Right renal cortex interstitium (tissue), 3 donors: ENCODE measurements around the gene ARHGEF19. TPM values are rescaled to one million over a fixed set of nuclear protein-coding genes. Genes with fewer than 3 reads are reported as not detected.
"Not testable (repeated sequence)": the region's sequence is repeated elsewhere in the genome, so short reads cannot be mapped to it uniquely, and the experiment has no call there.

ENCODE experiments used
- DNase-seq, 3 donors: peaks; one replicate each; pipeline ENCODE4 v3.0.0-alpha.2; 2013; ENCODE audit warnings: low read depth in 3 of 3, low spot score in 2 of 3
- polyA plus RNA-seq, 3 donors: library from polyadenylated mRNA; unstranded; fragments of 120-200 nt; gene quantifications; one replicate each; pipeline ENCODE4 v1.2.1, GENCODE V29; 2013; ENCODE audit not compliant: insufficient read length in 3 of 3

The ARHGEF19 gene
- polyA plus RNA-seq, 3 donors = 15.9 to 20.1 (median 18.9) TPM

- DNase-seq = no peak
Measured at GRCh38 chr1:16205891-16206546, 6.4 kb downstream of the ARHGEF19 start.

- no peak for DNase-seq
Measured at GRCh38 chr1:16205334-16205671, 7.1 kb downstream of the ARHGEF19 start.

DNA sequence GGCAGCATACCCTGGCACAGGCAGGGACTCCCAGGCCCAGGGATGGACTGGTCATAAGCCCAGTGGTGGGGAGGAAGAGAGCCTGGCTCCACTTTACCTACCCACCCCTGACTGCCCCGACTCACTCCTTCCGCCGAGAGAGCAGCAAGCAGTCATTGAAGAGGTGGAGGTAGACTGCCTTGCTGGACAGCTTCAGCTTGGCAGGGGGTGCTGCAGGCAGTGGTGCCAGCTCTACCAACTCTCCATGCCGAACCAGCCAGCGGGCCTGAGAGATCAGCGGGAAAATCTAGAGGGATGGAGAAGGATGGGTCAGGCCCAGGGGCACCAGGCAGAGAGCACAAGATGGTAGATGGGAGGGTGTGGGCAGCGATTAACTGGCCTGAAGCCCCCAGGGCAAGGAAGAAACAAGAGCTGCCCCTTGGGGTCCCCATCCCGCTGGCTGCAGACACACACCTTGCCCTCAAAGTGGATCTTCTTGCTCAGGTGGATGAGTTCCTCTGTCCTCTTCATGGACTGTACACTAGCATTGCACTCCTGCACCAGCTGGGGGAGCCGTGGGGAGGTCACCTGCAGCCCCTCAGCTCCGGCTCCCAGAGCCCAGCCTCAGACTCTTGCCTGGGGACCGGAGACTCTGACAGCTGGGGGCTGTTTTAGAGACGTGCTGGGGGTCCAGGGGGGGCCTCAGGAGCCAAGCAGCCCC lies 7.7 kb downstream of the ARHGEF19 start:
- DNase-seq = no peak

DNA sequence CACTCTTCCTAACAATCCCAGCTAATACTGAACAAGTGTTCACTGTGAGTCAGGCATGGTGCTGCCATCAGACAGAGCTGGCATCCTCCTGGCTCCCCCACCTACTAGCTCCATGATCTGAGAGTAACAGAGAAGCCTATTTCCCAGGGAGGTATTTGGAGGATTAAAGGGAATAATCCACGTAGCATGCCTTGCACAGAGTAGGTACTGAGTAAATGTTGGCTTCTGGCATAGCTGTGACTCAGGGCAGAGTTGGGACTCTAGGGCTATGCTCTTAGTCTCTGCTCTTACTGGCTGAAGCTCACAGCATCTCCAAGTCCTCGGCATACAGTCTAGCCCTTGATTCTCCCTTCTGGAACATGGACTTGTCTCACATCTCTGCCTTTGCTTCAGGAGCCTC lies 8.2 kb downstream of the ARHGEF19 start:
- no peak for DNase-seq

- DNase-seq = no peak
Measured at GRCh38 chr1:16203550-16203949, 8.9 kb downstream of the ARHGEF19 start.

GRCh38 chr1:16202281-16203210 lies 9.9 kb downstream of the ARHGEF19 start:
- DNase-seq = no peak

DNA sequence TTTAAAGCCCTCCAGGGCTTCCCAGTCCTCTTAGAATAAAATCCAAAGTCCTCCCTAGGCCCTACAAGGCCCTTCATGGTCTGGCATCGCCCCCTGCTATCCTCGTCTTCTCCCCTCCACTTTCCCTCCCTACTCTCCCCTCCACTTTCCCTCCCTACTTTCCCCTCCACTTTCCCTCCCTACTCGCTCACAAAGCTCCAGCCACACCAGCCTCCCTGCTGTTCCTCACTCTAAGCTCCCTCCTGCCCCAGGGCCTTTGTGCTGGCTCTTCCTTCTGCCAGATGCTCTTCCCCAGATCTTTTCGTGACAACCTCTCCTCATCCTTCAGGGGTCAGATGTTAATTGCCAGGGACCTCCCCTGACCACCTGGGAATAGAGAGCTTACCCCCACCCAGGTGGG lies 12.8 kb downstream of the ARHGEF19 start:
- DNase-seq = no peak

DNA sequence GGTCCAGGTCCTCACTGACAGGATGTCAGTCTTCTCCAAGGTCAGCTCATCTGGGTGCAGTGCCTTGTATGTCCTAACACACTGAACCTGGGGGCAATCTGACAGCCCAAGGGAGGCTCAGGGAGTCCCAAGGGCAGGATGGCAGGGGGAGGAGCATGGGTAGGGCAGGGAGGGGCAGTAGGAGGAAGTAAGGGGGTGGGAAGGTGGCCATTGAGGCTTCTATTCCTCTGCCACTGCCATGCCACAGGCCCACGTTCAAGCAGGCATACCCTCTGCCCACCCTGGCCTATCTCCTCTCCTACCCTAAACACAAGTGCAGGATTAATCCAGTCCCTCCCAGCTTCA lies 13.3 kb downstream of the ARHGEF19 start:
- DNase-seq = no peak

DNA sequence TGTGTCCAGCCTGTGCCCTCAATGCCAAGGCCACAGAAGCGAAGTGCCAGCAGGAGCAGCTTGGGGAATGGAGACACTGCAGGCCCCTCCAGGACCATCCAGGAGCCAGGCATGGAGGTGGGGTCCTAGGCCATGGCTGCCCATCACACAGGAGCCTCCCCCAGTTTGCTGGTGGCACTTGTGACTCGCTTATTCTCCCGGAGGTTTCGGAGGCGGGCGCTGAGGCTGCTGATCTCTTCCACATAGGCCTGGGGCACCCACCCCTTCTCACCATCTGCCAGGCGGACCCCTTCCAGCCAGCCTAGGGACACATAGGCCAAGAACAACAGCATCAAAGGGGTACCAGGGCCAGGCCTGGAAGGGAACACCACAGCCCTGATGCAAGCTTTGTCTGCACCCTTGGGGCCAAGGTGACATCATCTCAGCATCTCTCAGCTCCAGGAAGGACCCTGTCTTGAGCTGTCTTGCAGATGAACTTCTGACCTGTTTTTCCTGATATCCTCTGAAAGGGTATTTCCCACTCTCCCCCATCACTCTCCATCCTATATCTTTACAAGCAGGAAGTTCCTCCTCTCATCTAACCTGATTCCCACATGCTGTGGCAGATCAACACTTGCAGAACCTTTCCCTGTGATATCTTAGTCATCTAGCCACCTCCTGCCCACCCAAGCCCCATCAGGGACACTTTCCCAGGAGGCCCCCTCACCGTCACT lies 13.9 kb downstream of the ARHGEF19 start:
- no peak for DNase-seq

- DNase-seq = no peak
Measured at GRCh38 chr1:16196874-16197273, 15.6 kb downstream of the ARHGEF19 start.

DNA sequence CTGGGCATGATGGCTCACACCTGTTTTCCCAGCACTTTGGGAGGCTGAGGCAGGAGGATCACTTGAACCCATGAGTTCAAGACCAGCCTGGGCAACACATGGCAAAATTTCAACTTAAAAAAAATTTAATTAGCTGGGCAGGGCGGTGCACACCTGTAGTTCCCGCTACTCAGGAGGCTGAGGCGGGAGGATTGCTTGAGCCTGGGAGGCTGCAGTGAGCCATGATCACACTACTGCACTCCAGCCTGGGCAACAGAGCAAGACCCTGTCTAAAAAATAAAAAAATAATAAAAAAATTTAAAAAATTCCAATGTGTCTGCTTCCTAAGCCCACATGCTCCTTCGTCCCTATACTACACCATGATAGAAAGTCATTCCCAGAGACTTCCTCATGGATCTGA lies 16.3 kb downstream of the ARHGEF19 start:
- not testable (repeated sequence) for DNase-seq

- no peak for DNase-seq
Measured at GRCh38 chr1:16195518-16195905, 16.9 kb downstream of the ARHGEF19 start.

DNA sequence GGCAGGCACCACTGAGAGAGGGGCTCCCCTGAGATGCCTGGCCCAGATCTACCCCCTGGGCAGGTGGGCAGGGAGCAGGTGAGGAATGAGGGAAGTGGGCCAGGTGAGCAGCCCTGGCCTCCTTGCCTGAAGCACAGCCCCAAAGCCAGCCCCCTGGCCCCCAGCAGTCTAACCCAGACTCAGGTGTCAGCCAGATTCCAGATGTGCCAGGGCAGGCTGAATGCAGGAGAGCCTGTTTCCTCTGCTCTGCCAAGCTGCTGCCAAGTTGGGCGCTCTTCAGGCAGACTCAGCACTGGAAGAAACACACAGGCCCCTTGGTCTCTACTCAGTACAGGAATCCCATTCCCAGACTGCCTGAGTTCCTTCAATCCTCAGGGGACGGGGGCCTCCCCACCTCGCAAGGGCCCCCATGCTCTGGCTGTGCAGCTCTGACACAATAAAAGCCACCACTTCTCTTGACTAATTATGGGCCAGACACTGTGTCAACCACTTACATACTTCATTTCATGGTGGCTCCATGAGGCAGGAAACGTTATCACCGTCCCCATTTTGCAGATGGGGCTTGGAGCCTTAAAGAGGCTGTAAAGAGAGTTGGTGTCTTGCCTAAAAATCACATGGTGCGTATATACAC lies 20.4 kb downstream of the ARHGEF19 start:
- DNase-seq = no peak

GRCh38 chr1:16191309-16191708 lies 21.1 kb downstream of the ARHGEF19 start:
- no peak for DNase-seq

DNA sequence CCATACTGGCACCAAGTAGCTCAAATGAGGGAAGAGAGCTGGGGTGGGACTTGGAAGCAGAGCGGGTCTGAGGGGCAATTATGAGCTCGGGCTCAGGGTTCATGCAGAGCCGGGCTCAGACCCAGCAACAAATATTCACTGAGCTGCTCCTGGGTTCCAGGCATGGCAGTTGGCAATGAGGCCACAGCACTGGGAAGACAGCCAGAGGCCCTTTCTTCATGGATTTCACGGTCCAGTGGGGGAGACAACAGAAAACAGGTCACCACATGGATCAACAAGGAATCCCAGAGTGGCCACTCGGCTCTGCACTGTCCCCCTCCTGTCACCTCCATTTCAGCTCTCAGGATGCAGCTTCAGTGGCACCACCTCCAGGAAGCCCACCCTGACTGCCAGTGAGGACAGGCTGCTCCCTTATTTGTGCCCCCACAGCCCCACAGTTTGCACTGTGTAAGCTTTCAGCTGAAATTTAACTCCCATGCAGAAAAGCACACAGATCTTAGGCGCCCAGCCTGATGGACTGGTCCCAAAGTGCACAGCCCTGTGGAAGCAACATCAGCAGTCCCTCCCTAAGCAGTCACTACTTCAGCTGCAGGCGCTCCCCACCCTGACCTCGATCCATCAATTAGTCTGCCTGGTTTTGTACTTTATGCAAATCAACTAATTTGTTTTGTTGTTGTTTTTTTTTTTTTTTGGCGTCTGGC lies 22.4 kb downstream of the ARHGEF19 start:
- DNase-seq = no peak

DNA sequence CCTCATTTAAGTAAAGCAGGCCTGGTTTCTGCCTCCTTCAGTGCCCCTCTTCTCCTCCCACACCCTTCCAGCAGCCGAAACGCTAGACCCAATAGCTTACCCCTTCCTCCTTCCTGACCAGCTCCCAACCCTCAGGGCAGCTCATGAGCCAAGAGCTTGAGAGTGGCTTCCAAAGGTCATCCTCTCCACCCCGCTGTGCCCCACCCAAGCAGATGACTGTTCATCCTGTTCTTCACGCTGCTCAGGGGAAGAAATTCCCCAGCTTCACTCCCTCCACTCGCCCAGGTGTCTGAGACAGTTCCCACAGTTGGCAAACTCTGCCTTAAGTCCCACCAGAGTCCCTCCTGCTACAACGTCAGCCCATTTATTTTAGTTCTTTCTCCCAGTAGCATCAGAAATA lies 23.4 kb downstream of the ARHGEF19 start:
- DNase-seq = no peak

- DNase-seq = no peak
Measured at GRCh38 chr1:16187748-16188401, 24.6 kb downstream of the ARHGEF19 start.

GRCh38 chr1:16186655-16187235 lies 25.7 kb downstream of the ARHGEF19 start:
- DNase-seq = no peak
